Measurements from ENCODE around the gene NPAS1.
A peak's percentile ranks its signal among the peaks of the same experiment; 100 is the strongest.

NPAS1 gene

GRCh38 chr19:47026889-47027288 lies 7.3 kb downstream of the NPAS1 start:
- peaks cover 0 to 24% (median 14%) of the 10 kb centered on the region in 11 experiments; a peak in 14 of 22 replicates for H4K20me1 ChIP-seq
- H3K27ac ChIP-seq: no peak overlapping the region
- peaks cover 85 to 100% (median 99%) of the 10 kb centered on the region in 11 experiments for H3K27me3 ChIP-seq
- no peaks in the 10 kb centered on the region for H3K36me3 ChIP-seq
- no peak overlapping the region for H3K4me2 ChIP-seq
- H3K4me3 ChIP-seq: no peak overlapping the region
- no peaks in the 10 kb centered on the region for H3K9me3 ChIP-seq (replicated peaks in 1 of 11)
- TF ChIP-seq Cebpa-rat (IDR thresholded peaks at IDR 0.05): no peak
- H3K4me1 ChIP-seq: peaks cover 0 to 6% (median 0%) of the 10 kb centered on the region in 10 experiments; a peak in 2 of 20 replicates
- no peak overlapping the region for H3K9ac ChIP-seq

GRCh38 chr19:47027586-47028088 lies 8.0 kb downstream of the NPAS1 start:
- Histone ChIP-seq H3K36me3 (no peaks in the 10 kb centered on the region), H3K27me3 (peaks cover 77 to 100% (median 95%) of the 10 kb centered on the region in 11 experiments), H3K4me2 (no peak overlapping the region), H3K9ac (no peak overlapping the region), H3K27ac (no peak overlapping the region), H3K9me3 (replicated peaks in 1 of 11) (no peaks in the 10 kb centered on the region), H3K4me3 (no peak overlapping the region), H3K4me1 (peaks cover 0 to 6% (median 0%) of the 10 kb centered on the region in 10 experiments; a peak in 1 of 20 replicates), H4K20me1 (peaks cover 0 to 25% (median 10%) of the 10 kb centered on the region in 11 experiments; a peak in 10 of 22 replicates)
- no peak for TF ChIP-seq Cebpa-rat (IDR thresholded peaks at IDR 0.05)

- no peak for TF ChIP-seq Cebpa-rat (IDR thresholded peaks at IDR 0.05)
- H3K4me1 ChIP-seq: peaks cover 0 to 3% (median 0%) of the 10 kb centered on the region in 10 experiments; a peak in 1 of 20 replicates
- H3K36me3 ChIP-seq: no peaks in the 10 kb centered on the region
- H3K9ac ChIP-seq: no peak overlapping the region
- no peaks in the 10 kb centered on the region for H3K9me3 ChIP-seq (replicated peaks in 1 of 11)
- H3K4me3 ChIP-seq: no peak overlapping the region
- peaks cover 72 to 94% (median 89%) of the 10 kb centered on the region in 11 experiments for H3K27me3 ChIP-seq
- no peak overlapping the region for H3K4me2 ChIP-seq
- no peak overlapping the region for H3K27ac ChIP-seq
- peaks cover 0 to 19% (median 5%) of the 10 kb centered on the region in 11 experiments; a peak in 10 of 22 replicates for H4K20me1 ChIP-seq
Measured at GRCh38 chr19:47028195-47028601, 8.6 kb downstream of the NPAS1 start.

- no peak overlapping the region for H3K4me3 ChIP-seq
- no peak overlapping the region for H3K9ac ChIP-seq
- H3K27ac ChIP-seq: no peak overlapping the region
- H3K4me1 ChIP-seq: peaks cover 15 to 22% (median 19%) of the 10 kb centered on the region in 10 experiments
- no peaks in the 10 kb centered on the region for H3K9me3 ChIP-seq (replicated peaks in 1 of 11)
- no peaks in the 10 kb centered on the region for H3K36me3 ChIP-seq
- H3K27me3 ChIP-seq: peaks cover 33 to 59% (median 53%) of the 10 kb centered on the region in 11 experiments
- no peak for TF ChIP-seq Cebpa-rat (IDR thresholded peaks at IDR 0.05)
- H3K4me2 ChIP-seq: no peak overlapping the region; a peak in 1 of 22 replicates
- peaks cover 0 to 8% (median 0%) of the 10 kb centered on the region in 11 experiments; a peak in 4 of 22 replicates for H4K20me1 ChIP-seq
Measured at GRCh38 chr19:47032171-47032811, 12.7 kb downstream of the NPAS1 start.

- Histone ChIP-seq H3K36me3 (0 out of 22 replicates have a peak, but pooled peaks cover 0 to 7% (median 0%) of the 10 kb centered on the region in 11 experiments), H3K27me3 (peaks cover 4 to 28% (median 22%) of the 10 kb centered on the region in 11 experiments; a peak in 21 of 22 replicates), H3K9ac (peak overlapping the region; percentile 29 to 78 (median 62); a peak in 21 of 22 replicates), H3K4me1 (peaks cover 15 to 22% (median 19%) of the 10 kb centered on the region in 10 experiments), H3K4me3 (peak overlapping the region; percentile 45 to 69 (median 56)), H3K4me2 (peak overlapping the region; percentile 83 to 99 (median 94)), H4K20me1 (peaks cover 0 to 10% (median 0%) of the 10 kb centered on the region in 11 experiments; a peak in 3 of 22 replicates), H3K27ac (peak overlapping the region in 7 of 11 experiments; percentile 11 to 53 (median 33); a peak in 8 of 22 replicates), H3K9me3 (replicated peaks in 1 of 11) (no peaks in the 10 kb centered on the region)
- no peak for TF ChIP-seq Cebpa-rat (IDR thresholded peaks at IDR 0.05)
Measured at GRCh38 chr19:47035127-47036096, 15.8 kb downstream of the NPAS1 start.

GRCh38 chr19:47036097-47036651 lies 16.5 kb downstream of the NPAS1 start:
- no peak for TF ChIP-seq Cebpa-rat (IDR thresholded peaks at IDR 0.05)
- Histone ChIP-seq H3K4me1 (peaks cover 15 to 22% (median 19%) of the 10 kb centered on the region in 10 experiments), H3K4me2 (peak overlapping the region; percentile 83 to 99 (median 94)), H3K27ac (peak overlapping the region in 8 of 11 experiments; percentile 1 to 42 (median 20); a peak in 7 of 22 replicates), H3K27me3 (peaks cover 0 to 20% (median 14%) of the 10 kb centered on the region in 11 experiments; a peak in 14 of 22 replicates), H3K9me3 (replicated peaks in 1 of 11) (no peaks in the 10 kb centered on the region), H3K4me3 (peak overlapping the region; percentile 45 to 69 (median 56)), H3K9ac (peak overlapping the region; percentile 29 to 78 (median 62)), H3K36me3 (peaks cover 0 to 7% (median 0%) of the 10 kb centered on the region in 11 experiments; a peak in 3 of 22 replicates), H4K20me1 (peaks cover 0 to 10% (median 0%) of the 10 kb centered on the region in 11 experiments; a peak in 4 of 22 replicates)

- no peak overlapping the region for H3K4me3 ChIP-seq
- no peak overlapping the region for H3K27ac ChIP-seq
- peaks cover 0 to 16% (median 0%) of the 10 kb centered on the region in 11 experiments; a peak in 5 of 22 replicates for H4K20me1 ChIP-seq
- TF ChIP-seq Cebpa-rat (IDR thresholded peaks at IDR 0.05): no peak
- H3K9me3 ChIP-seq (replicated peaks in 1 of 11): no peaks in the 10 kb centered on the region
- H3K27me3 ChIP-seq: peaks cover 0 to 9% (median 0%) of the 10 kb centered on the region in 11 experiments; a peak in 6 of 22 replicates
- H3K4me1 ChIP-seq: peaks cover 15 to 22% (median 19%) of the 10 kb centered on the region in 10 experiments
- no peak overlapping the region for H3K9ac ChIP-seq
- H3K36me3 ChIP-seq: peaks cover 0 to 14% (median 6%) of the 10 kb centered on the region in 11 experiments; a peak in 11 of 22 replicates
- no peak overlapping the region for H3K4me2 ChIP-seq
Measured at GRCh38 chr19:47037766-47038165, 18.1 kb downstream of the NPAS1 start.
